BE2C (cell line): ENCODE results near the gene OTX2.

Experiments used
- DNase-seq: peaks from one replicate; pipeline ENCODE4 v3.0.0-alpha.2; 2020
- H3K27me3 ChIP-seq: fragments of 250-450 bp; sonication (Bioruptor Pico); 2 replicates; pipeline ENCODE4 v1.5.1; 2020; ENCODE audit warnings: mild to moderate bottlenecking
- H3K36me3 ChIP-seq: fragments of 250-450 bp; sonication (Bioruptor Pico); 2 replicates; pipeline ENCODE4 v1.5.1; 2020; ENCODE audit warnings: mild to moderate bottlenecking
- H3K4me1 ChIP-seq: fragments of 250-450 bp; sonication (Bioruptor Pico); 2 replicates; pipeline ENCODE4 v1.5.1; 2020
- H3K4me3 ChIP-seq: 2 replicates; pipeline ENCODE4 v1.5.1; 2011; ENCODE audit warnings: low read depth, low read length
- H3K9me3 ChIP-seq: fragments of 250-450 bp; sonication (Bioruptor Pico); 2 replicates; pipeline ENCODE4 v1.5.1; 2020
- TF ChIP-seq, protein P1 (sequence below): IDR thresholded peaks from 2 replicates; pipeline ENCODE4 v1.5.1; 2012; ENCODE audit warnings: mild to moderate bottlenecking, low read depth, low read length

Gene OTX2

DNA sequence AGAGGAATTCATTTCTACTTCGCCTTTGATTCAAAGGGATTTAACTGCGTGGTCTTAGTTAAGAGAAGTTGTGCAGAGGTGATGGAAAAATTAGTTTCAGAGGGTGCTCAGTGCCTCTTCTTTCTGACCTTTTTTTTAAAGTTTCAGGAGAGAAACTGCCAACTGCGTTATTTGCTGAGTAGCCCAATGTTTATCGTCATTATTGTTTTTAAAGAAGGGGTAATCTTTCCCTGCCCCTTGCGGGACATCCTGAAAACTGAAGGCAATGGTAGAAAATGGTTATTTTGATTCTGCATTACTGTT lies 11.0 kb downstream of the OTX2 start:
- TF ChIP-seq, protein P1, sequence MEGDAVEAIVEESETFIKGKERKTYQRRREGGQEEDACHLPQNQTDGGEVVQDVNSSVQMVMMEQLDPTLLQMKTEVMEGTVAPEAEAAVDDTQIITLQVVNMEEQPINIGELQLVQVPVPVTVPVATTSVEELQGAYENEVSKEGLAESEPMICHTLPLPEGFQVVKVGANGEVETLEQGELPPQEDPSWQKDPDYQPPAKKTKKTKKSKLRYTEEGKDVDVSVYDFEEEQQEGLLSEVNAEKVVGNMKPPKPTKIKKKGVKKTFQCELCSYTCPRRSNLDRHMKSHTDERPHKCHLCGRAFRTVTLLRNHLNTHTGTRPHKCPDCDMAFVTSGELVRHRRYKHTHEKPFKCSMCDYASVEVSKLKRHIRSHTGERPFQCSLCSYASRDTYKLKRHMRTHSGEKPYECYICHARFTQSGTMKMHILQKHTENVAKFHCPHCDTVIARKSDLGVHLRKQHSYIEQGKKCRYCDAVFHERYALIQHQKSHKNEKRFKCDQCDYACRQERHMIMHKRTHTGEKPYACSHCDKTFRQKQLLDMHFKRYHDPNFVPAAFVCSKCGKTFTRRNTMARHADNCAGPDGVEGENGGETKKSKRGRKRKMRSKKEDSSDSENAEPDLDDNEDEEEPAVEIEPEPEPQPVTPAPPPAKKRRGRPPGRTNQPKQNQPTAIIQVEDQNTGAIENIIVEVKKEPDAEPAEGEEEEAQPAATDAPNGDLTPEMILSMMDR: no peak
- peaks cover 96% of the 10 kb centered on the region for H3K27me3 ChIP-seq
- no peaks in the 10 kb centered on the region for H3K9me3 ChIP-seq
- no peak overlapping the region for H3K4me3 ChIP-seq
- DNase-seq: no peak
- no peaks in the 10 kb centered on the region for H3K36me3 ChIP-seq
- H3K4me1 ChIP-seq: no peaks in the 10 kb centered on the region

DNA sequence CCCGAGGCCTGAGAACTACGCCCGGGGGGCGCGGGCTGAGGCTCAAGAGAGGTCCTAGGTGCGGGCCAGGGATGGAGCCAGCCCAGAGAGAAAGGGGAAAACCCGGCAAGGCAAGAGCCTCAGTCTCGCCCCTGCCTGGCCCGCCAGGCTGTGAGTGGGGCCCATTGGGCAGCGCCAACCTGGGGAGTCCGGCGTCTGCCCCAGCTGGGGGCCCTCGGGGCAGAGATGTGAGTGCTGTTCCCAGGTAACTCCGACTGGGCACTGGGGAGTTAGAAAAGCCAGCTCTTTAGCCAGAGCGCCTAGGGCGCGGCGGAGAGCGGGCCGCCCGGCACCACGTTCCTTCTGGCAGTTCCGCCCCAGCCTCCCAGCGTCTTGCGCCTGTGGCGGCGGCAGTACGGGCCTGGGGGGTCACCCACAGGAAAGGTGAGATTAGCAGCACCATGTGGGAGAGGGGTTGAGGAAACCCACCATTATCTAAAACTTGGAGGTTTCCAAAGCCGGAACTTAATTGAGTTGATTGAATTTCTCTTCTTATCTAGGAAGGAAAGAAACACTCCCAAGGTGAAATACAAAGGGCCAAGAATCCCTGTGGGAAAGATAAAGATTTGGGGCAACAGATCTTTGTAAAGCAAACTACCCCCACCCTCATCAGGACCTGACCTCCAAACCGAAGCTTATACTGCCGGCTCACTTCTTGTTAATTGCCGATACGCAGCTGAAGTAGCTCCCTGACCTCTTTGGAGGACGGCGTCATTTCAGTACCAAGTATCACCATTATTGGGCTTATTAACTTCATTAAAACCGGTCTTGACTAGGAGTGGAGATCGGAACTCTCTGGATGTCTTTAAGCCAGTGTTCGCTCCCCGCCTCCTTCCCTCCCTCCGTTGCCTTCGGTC lies 11.6 kb downstream of the OTX2 start:
- TF ChIP-seq, protein P1: no peak
- no peak overlapping the region for H3K4me3 ChIP-seq

DNA sequence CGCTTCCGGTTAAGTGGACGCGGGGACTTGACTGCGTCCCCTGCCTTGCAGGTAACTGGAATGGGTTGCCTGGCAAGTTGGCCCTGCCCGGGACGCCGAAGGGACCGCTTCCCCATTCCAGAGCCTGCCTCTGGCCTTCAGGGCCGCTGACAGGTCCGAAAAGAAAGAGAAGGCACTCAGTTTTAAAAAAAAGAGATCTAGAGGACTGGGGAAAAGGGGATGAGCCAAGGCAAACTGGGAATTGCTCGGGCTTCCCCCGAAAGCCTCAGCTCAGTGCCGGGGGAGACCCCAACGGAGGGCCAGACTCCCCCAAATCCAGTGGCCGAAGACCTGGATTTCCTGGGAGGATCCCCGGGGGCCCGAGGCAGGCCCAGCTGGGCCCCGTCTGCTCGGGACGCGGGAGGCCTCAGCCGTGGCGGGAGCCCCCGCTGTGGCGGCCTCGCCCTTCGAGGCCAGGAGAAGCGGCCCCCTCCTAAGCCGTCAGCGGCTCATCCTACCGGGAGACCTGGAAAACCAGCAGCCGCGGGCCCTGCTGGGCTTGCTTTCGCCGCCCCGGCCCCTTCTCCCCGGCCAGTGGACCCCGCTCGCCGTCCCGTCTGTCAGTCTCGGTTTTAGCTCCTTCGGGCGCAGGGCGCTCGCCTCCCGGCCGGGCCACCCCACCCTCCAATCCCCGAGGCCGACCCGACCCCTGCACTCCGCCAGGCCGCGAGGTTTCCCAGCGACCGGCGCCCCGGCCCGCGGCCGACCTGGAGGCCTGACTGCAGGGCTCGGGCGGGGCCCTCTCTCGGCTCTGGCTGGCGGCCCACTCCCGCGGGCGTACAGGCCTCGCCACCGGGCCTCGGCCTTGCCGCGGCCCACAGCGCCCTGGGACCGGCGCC lies 12.5 kb downstream of the OTX2 start:
- TF ChIP-seq, protein P1: no peak
- Histone ChIP-seq H3K36me3 (no peaks in the 10 kb centered on the region), H3K4me3 (no peak overlapping the region), H3K27me3 (peaks cover 96% of the 10 kb centered on the region), H3K4me1 (no peaks in the 10 kb centered on the region), H3K9me3 (no peaks in the 10 kb centered on the region)
- no peak for DNase-seq

More for the DNA sequence above, 11.6 kb downstream of the OTX2 start:
- peaks cover 96% of the 10 kb centered on the region for H3K27me3 ChIP-seq
- no peaks in the 10 kb centered on the region for H3K9me3 ChIP-seq
- no peak for DNase-seq
- H3K36me3 ChIP-seq: no peaks in the 10 kb centered on the region
- H3K4me1 ChIP-seq: no peaks in the 10 kb centered on the region

DNA sequence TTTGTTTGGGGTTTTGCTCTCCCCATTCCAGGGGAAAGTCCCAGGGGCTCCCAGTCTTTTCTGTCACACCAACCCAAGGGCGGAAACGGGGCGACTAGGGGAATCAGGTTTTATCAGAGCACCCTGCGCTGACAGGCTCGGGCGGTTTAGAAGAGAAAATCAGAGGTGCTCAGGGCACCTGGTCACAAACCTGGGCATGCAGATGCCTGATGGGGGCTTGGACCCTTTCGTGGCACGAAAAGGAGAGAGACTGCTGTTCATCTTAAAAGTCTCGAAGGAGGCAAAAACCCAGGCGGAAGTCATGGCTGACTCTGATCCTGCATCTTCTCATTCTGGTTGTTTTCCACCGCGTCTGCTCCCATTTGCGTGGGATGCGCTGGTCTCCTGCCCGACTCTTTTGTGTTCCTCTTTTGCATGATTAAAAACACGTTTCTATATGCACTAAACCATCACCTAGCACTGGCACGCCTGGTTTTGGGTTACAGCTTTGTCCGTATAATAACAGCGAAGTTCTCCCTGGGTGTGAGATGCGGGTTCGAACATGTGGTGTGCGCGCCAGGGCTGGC lies 13.2 kb downstream of the OTX2 start:
- no peak for DNase-seq
- Histone ChIP-seq H3K36me3 (no peaks in the 10 kb centered on the region), H3K4me3 (no peak overlapping the region), H3K9me3 (no peaks in the 10 kb centered on the region), H3K27me3 (peaks cover 95% of the 10 kb centered on the region), H3K4me1 (no peaks in the 10 kb centered on the region)
- TF ChIP-seq, protein P1: no peak

DNA sequence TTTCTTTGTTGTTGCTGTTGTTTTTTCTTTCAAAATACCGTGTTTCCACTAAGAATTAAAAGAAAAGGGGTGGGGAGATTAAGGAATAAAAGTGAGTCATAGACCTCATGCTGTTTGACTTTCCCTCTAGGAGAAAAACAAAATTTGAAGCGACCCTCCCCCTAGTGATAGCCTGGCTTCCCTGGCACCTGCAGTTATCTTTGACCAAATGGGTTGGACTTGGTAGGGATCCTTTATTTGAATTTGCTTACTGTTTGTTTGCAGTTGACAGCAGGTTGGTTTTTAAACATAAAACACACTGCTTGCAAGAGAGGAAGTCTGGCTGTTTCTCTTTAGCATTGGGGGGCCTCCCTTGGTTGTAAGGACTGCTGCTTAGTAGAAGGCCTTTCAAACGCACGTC lies 14.0 kb downstream of the OTX2 start:
- no peak overlapping the region for H3K4me3 ChIP-seq
- TF ChIP-seq, protein P1: no peak
- no peaks in the 10 kb centered on the region for H3K4me1 ChIP-seq
- no peaks in the 10 kb centered on the region for H3K36me3 ChIP-seq
- H3K9me3 ChIP-seq: no peaks in the 10 kb centered on the region
- peaks cover 87% of the 10 kb centered on the region for H3K27me3 ChIP-seq
- DNase-seq: no peak
